ENCODE results near the gene MRPS27.

Gene MRPS27

DNA sequence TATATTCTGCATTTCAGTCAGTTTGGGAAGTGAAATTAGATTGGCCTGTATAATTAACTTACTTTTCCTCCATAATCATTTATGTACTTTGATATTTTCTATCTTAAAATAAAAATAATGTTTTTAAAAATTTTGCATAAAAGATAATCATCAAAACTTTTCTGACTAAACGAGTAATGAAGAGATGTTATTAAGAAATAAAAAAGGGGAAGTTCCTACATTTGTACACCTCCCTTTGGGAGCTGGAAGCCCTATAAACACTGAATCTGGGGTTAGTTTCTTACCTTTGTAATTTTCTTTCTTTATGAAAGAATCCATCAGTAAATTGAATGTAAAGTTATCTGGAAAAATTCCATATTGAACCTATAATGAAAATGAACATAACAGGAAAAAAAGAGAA, 86.2 kb downstream of the MRPS27 start:
- no peak overlapping the region for H3K27ac Mint-ChIP-seq
- no peak for DNase-seq
- H3K4me1 Mint-ChIP-seq: peaks cover 37% of the 10 kb centered on the region
- H3K4me3 Mint-ChIP-seq: no peak overlapping the region
- H3K27me3 Mint-ChIP-seq: no peaks in the 10 kb centered on the region
- H3K9me3 Mint-ChIP-seq: no peaks in the 10 kb centered on the region
- H3K36me3 Mint-ChIP-seq: peaks cover 29% of the 10 kb centered on the region
- CTCF ChIA-PET: no interaction called here

DNA sequence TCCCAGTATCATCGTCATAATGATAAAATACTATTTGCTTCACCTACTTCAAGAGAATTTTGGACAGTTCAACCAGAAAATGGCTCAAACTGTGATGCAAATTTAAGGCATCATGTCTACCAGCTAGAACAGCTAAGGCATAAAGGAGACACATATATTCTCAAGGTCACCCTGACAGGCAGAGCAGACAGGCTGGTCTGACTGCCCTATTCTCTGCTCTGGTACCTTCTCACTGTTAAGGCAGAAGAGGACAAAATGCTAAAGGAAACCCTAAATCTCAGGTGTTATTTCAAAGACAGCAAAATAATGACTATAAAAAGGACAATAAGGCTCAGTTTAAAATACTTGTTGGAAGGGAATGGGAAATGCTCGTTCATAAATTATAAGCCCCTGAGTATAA, 87.2 kb downstream of the MRPS27 start:
- Mint-ChIP-seq H3K4me3 (no peak overlapping the region), H3K4me1 (peaks cover 37% of the 10 kb centered on the region)
- CTCF ChIA-PET: interaction anchor here (0.9 kb wide), 1 partner anchor 76 kb away, joined by 3 read pairs; no protein-coding TSS in a partner anchor

DNA sequence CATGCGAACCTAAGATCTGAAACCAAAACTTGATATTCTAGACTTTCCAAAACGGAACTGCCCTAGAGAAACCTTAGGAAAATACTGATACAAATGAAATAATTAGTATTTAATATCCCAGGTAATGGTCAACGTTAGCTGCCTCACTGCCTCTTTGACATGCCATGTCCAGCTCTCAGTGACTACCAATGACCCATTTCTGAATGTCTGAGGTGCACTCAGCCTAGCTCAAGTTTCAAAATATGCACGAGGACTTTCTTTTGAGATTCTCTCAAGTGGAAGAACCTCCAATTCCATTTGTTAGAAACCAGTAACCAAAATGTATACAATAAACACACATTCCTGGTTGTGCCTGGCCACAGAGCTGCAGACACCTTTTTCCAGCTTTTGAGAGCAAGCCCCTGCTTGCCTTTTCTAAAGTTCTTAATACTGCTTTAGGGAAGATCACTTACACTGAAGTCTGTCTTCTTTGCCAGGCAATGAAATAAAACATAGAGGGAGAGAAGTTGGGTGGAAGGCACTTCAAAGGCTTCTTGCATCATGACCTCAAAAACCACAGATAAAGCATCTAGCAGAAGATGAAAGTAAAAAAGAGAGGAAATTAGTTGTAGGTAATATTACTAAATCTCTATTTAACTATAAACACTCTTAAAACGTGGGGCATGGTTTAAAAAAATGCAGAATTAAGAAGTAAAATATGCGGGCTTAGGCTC, 87.9 kb downstream of the MRPS27 start:
- Mint-ChIP-seq H3K4me1 (peaks cover 37% of the 10 kb centered on the region), H3K27ac (no peak overlapping the region), H3K36me3 (peaks cover 31% of the 10 kb centered on the region), H3K9me3 (no peaks in the 10 kb centered on the region), H3K4me3 (no peak overlapping the region), H3K27me3 (no peaks in the 10 kb centered on the region)
- no peak for DNase-seq
- CTCF ChIA-PET: interaction anchor here (0.9 to 1.1 kb wide), 2 partner anchors 13 to 77 kb away, joined by 3 read pairs; no protein-coding TSS in a partner anchor

More for the DNA sequence above, 87.2 kb downstream of the MRPS27 start:
- Mint-ChIP-seq H3K9me3 (no peaks in the 10 kb centered on the region), H3K36me3 (peaks cover 30% of the 10 kb centered on the region), H3K27ac (no peak overlapping the region), H3K27me3 (no peaks in the 10 kb centered on the region)
- no peak for DNase-seq

DNA sequence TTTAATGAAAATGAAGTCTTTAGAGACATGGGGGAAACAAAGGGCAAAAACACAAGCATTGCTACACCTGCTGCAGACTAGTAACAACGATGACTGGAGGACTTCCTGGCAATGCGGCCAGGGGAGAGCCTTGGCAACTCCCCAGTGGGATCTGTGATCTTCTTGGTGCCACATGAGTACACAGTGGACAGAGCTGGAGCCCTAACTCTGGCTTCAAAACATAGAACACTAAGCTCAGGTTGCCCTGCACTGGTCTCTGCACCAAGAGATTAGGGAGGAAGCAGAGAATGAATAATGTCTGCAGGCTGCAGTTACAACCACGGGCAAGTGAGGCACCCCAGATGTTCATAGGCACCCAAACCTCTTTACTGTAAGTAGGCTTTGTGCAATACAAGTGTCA, 91.1 kb downstream of the MRPS27 start:
- H3K27ac Mint-ChIP-seq: no peak overlapping the region
- no peak for DNase-seq
- peaks cover 24% of the 10 kb centered on the region for H3K4me1 Mint-ChIP-seq
- H3K36me3 Mint-ChIP-seq: peaks cover 43% of the 10 kb centered on the region
- CTCF ChIA-PET: interaction anchor here (1.2 kb wide), 1 partner anchor 16 kb away, joined by 5 read pairs; no protein-coding TSS in a partner anchor
- no peaks in the 10 kb centered on the region for H3K27me3 Mint-ChIP-seq
- no peak overlapping the region for H3K4me3 Mint-ChIP-seq
- no peaks in the 10 kb centered on the region for H3K9me3 Mint-ChIP-seq

DNA sequence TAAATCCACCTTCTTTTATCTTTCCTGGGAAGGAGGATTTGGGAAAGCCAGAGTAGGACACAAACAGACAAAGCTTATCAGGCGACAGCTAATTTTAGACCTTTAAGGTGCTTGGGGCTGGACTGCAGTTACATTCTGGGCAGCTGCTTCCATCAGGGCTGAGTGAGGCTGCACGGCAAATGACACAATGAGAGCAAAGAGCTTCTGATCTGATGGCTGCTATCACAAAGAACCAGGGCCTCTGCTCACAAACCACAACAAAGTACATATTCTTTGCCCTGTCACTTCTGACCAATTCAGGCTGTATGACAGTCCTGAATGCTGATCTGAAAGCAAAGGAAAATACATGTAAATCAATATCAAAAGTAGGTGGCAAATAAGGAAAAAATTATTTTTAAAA, 93.1 kb downstream of the MRPS27 start:
- H3K27me3 Mint-ChIP-seq: no peaks in the 10 kb centered on the region
- CTCF ChIA-PET: no interaction called here
- H3K9me3 Mint-ChIP-seq: no peaks in the 10 kb centered on the region
- no peak overlapping the region for H3K27ac Mint-ChIP-seq
- DNase-seq: no peak
- H3K4me1 Mint-ChIP-seq: peaks cover 10% of the 10 kb centered on the region
- peaks cover 54% of the 10 kb centered on the region for H3K36me3 Mint-ChIP-seq
- no peak overlapping the region for H3K4me3 Mint-ChIP-seq

DNA sequence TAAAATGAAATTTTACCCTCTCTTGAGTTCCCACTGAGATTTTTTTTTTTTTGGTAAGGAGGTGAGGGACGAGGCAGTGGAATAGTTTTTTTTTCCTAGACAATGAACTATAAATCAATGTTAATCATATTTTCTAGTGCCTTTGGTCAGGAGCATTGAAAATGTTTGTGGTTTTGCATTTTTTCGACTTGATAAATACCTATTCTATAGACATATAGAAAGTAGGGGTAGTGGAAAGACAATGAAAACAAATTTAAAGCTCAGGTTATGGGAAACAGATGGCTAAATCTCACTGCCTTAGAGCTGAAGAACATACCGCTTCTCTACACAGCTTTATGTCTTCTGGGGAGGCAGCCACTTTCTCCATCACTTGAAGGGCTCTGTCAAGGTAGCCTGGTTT, 94.3 kb downstream of the MRPS27 start:
- Mint-ChIP-seq H3K27me3 (no peaks in the 10 kb centered on the region), H3K27ac (no peak overlapping the region), H3K36me3 (peaks cover 55% of the 10 kb centered on the region), H3K4me1 (peaks cover 5% of the 10 kb centered on the region), H3K4me3 (no peak overlapping the region), H3K9me3 (no peaks in the 10 kb centered on the region)
- no peak for DNase-seq
- CTCF ChIA-PET: no interaction called here

DNA sequence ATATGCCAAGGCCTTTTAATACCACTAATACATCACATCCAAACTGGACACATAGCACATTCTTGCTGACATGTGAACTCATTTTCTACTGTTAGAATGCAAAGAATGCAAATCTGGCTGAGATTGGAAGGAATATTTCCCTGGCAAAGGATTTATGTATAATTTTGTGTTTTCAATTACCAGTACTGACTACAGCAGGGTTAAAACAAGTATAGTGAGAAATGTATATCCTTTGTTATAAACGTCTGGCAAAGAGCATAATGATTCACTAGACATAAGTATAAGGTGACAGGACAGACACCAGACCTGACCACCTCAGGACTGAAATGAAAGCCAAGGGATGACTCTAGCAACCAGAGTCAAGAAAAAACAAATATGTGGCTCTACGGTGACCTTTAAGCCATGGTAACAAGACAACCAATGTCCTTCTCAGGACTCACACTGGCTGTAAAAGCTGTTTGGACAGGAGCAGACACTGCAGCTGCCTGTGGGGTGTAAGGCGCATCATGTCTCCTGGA, 95.0 kb downstream of the MRPS27 start:
- Mint-ChIP-seq H3K27ac (no peak overlapping the region), H3K36me3 (peaks cover 53% of the 10 kb centered on the region), H3K27me3 (no peaks in the 10 kb centered on the region), H3K9me3 (no peaks in the 10 kb centered on the region), H3K4me1 (peaks cover 3% of the 10 kb centered on the region), H3K4me3 (no peak overlapping the region)
- CTCF ChIA-PET: no interaction called here
- no peak for DNase-seq

DNA sequence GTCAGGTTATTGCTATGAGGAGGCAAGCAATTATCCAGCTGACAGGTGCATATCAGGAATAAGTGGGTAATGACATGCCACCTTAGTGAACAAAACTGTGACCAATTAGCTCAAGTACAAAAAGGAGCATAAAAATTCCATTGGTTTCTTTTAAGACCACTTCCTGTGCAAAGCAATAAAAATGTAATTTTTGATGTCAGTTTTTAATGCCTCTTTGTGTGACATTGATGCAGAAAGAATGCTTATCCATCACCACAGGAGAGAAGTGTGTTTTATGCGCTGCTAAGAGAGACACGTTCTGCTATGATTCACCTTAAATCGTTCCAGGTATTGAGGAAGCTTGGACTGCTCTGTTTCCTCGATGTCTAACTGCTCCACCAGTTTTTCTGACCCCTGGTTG, 96.7 kb downstream of the MRPS27 start:
- DNase-seq: no peak
- H3K4me3 Mint-ChIP-seq: no peak overlapping the region
- peaks cover 69% of the 10 kb centered on the region for H3K36me3 Mint-ChIP-seq
- H3K27ac Mint-ChIP-seq: no peak overlapping the region
- no peaks in the 10 kb centered on the region for H3K27me3 Mint-ChIP-seq
- CTCF ChIA-PET: interaction anchor here (0.6 kb wide), 1 partner anchor 696 kb away, joined by 3 read pairs; no protein-coding TSS in a partner anchor
- no peaks in the 10 kb centered on the region for H3K9me3 Mint-ChIP-seq
- H3K4me1 Mint-ChIP-seq: no peaks in the 10 kb centered on the region

DNA sequence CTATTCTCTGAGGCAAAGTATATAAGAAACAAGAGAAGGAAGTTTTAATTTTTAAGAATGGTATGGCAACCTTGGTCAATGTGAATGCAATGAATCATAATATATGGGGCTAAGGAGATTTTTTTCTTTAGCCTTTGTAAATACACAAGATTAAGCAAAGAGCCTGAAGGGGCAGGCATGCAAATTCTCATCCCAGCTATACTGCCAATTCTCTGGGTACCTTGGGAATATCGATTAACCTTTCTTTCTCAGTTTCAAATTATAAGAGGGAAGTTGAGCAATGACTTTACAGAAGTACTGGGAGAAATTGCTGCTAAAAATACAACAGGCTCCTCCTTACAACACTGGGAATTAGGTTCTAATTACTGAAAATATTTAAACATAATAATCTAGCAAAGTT, 97.5 kb downstream of the MRPS27 start:
- CTCF ChIA-PET: no interaction called here
- H3K4me3 Mint-ChIP-seq: no peak overlapping the region
- H3K36me3 Mint-ChIP-seq: peaks cover 71% of the 10 kb centered on the region
- H3K27ac Mint-ChIP-seq: no peak overlapping the region
- H3K27me3 Mint-ChIP-seq: no peaks in the 10 kb centered on the region
- H3K4me1 Mint-ChIP-seq: no peaks in the 10 kb centered on the region
- H3K9me3 Mint-ChIP-seq: no peaks in the 10 kb centered on the region
- no peak for DNase-seq

DNA sequence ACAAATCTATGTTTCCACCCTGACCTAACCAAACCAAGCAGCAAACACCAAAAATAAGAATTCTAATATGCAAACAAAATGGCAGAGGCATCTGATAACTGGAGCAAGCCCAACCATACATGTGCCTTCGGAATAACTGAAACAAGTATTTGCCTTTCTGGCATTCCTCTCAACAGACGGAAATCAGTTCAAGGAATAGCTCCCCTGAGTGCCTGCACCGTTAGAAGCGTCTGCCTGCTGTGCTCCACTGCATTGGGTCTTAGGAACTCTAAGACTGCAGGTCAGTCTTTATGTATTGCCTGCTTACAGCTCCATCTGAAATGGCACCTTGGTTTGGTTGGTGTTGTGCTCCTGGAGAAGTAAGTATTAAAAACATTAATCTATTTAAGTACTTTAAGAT, 98.5 kb downstream of the MRPS27 start:
- H3K36me3 Mint-ChIP-seq: peaks cover 67% of the 10 kb centered on the region

DNA sequence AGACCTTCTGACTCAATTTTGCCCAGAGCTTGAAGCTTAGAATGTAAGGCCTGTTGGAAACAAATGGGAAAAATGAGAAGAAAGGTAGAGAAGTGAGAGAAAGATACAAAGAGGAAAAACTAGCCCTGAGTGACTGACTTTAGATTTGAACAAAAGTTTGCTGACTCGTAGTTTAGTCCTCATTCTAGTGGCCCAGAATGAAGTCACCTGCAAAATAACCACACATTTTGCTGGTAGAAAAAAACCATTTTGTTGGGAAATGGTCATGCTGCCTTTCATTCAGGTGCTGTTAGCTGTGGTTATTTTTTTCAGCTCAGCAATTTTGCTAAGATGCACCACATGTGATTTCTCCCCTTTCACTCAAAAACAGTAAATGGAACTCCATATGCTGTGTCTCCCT, 98.9 kb downstream of the MRPS27 start:
- Mint-ChIP-seq H3K4me3 (no peak overlapping the region), H3K4me1 (no peaks in the 10 kb centered on the region), H3K27ac (no peak overlapping the region), H3K27me3 (no peaks in the 10 kb centered on the region), H3K9me3 (no peaks in the 10 kb centered on the region), H3K36me3 (peaks cover 64% of the 10 kb centered on the region)
- CTCF ChIA-PET: no interaction called here
- DNase-seq: no peak

More for the DNA sequence above, 98.5 kb downstream of the MRPS27 start:
- CTCF ChIA-PET: no interaction called here
- no peaks in the 10 kb centered on the region for H3K4me1 Mint-ChIP-seq
- H3K4me3 Mint-ChIP-seq: no peak overlapping the region
- H3K27ac Mint-ChIP-seq: no peak overlapping the region
- H3K9me3 Mint-ChIP-seq: no peaks in the 10 kb centered on the region
- no peak for DNase-seq
- no peaks in the 10 kb centered on the region for H3K27me3 Mint-ChIP-seq

DNA sequence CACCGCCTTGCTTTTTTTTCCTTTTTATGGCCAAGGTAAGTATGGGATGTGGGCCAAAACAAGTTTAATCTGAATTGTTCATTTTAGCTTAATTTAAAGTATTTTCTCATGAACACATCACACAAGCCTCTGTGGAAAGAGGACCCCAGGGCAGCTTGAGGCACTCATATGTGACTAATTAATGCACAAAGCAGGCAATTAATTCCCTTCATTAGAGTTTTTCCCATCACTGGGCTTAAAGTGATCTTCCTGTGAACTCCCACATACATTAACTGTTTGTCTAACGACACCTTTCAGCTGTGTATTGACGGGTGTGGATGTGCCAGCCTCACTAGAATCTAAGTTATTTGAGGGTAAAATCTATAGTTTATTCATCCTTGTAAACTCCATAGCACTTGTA, 103.3 kb downstream of the MRPS27 start:
- no peak for DNase-seq
- Mint-ChIP-seq H3K27me3 (no peaks in the 10 kb centered on the region), H3K4me3 (no peak overlapping the region), H3K4me1 (no peaks in the 10 kb centered on the region), H3K27ac (no peak overlapping the region), H3K36me3 (peaks cover 37% of the 10 kb centered on the region), H3K9me3 (no peaks in the 10 kb centered on the region)
- CTCF ChIA-PET: interaction anchor here (0.6 kb wide), 1 partner anchor 99 kb away, joined by 3 read pairs; no protein-coding TSS in a partner anchor

DNA sequence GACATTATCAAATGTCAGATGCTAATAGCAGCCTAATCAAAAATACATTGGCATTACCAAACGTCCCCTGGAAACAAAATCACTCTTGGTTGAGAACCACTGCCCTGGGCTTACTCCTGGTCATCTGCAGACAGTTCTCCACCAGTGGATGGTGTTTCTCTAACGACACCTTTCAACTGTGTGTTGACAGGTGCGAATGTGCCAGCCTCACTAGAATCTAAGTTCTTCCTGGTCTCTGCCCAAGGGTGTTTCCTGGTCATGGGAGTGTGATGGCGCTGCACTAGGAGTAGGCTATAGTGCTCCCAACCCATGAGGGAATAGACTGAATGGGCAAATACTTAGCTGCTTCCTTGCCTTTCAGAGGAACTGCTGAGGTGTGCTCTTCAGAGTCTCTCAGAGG, 105.9 kb downstream of the MRPS27 start:
- Mint-ChIP-seq H3K36me3 (peaks cover 17% of the 10 kb centered on the region), H3K27me3 (no peaks in the 10 kb centered on the region), H3K9me3 (no peaks in the 10 kb centered on the region), H3K4me3 (no peak overlapping the region), H3K4me1 (no peaks in the 10 kb centered on the region), H3K27ac (no peak overlapping the region)
- CTCF ChIA-PET: interaction anchor here (1.6 kb wide), 1 partner anchor 31 kb away, joined by 4 read pairs; no protein-coding TSS in a partner anchor
- DNase-seq: no peak

DNA sequence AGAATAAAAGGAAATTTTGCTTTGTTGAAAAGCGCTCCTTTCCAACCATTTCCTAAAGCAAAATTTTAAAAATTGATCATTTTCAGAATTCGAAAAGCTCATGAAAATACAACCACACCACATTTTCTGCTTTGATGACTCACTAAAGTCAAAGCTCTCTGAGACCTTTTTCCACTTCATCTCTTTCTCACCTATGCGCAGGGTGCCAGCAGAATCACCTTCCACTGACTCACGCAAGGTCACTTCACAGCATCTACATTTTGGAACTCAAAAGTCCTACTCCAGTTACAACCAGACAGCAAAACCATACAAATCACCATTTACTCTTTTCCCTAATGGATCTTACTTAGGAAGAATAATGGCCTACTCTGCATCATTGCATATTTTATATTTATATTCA, 106.6 kb downstream of the MRPS27 start:
- no peak overlapping the region for H3K4me3 Mint-ChIP-seq
- no peak overlapping the region for H3K27ac Mint-ChIP-seq
- H3K4me1 Mint-ChIP-seq: no peaks in the 10 kb centered on the region
- DNase-seq: no peak
- H3K36me3 Mint-ChIP-seq: peaks cover 11% of the 10 kb centered on the region
- CTCF ChIA-PET: interaction anchor here (0.6 to 1.6 kb wide), 2 partner anchors 31 to 187 kb away, joined by 3 to 4 read pairs; no protein-coding TSS in a partner anchor
- no peaks in the 10 kb centered on the region for H3K9me3 Mint-ChIP-seq
- no peaks in the 10 kb centered on the region for H3K27me3 Mint-ChIP-seq

DNA sequence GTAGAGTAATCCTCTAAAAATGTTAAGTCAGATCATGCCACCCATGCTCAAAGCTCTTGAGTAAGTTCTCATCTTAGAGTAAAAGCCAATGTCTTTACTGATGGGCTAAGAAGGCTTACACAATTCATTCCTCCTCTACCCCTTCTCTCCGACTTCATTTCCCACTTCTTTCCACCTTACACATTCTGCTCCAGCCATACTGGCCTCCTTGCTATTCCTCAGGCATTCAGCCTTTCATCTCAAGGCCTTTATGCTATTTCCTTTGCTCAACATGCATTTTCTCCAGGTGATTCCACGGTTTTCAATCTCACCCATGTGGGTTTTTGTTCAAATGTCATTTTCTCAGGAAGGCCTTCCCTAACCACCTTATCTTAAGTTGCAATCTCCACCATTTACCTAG, 107.9 kb downstream of the MRPS27 start:
- H3K27me3 Mint-ChIP-seq: no peaks in the 10 kb centered on the region
- H3K36me3 Mint-ChIP-seq: peaks cover under 1% of the 10 kb centered on the region
- CTCF ChIA-PET: no interaction called here
- DNase-seq: no peak
- H3K4me3 Mint-ChIP-seq: no peak overlapping the region
- no peak overlapping the region for H3K27ac Mint-ChIP-seq
- H3K9me3 Mint-ChIP-seq: no peaks in the 10 kb centered on the region
- H3K4me1 Mint-ChIP-seq: no peaks in the 10 kb centered on the region

All from activated naive CD4-positive, alpha-beta T cell treated with anti-CD3 and anti-CD28 coated beads, Interleukin-2, amount 10 ng/mL, durations not matched to agents 7 days and 5 days (primary cell).